HepG2 (cell line): ENCODE measurements around the gene DUOXA1.
"Not testable (repeated sequence)": the region's sequence is repeated elsewhere in the genome, so short reads cannot be mapped to it uniquely, and the experiment has no call there.

Experiments
- SIX4 ChIP-seq: sonication (generic); formaldehyde crosslinking; IDR thresholded peaks from 2 replicates; pipeline ENCODE4 v1.4.0; 2020; ENCODE audit warnings: missing genetic modification reagents
- TCF7 ChIP-seq: sonication (generic); IDR thresholded peaks from 2 replicates; pipeline ENCODE4 v1.6.1; 2016; ENCODE audit warnings: antibody characterized with exemption, low read depth

DNA sequence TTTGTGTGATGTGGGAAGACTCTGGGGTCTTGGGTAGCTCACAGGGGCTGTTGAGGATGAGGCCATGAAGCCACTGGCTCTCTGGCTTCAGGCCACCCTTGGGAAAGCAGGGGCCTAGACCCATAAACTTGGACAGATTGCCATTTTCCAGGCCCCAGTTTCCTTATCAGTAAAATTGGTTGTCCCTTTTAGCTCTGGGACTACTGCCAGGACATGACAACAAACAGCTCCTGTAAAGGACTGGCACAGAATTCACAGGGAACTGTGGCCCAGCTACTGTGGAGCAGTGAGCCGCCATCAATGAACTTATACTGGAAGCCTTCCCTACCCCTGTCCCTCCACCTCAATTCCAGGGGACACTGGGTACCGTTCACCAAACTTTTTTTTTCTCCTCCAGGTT lies 52.3 kb downstream of the DUOXA1 start:
- TF ChIP-seq SIX4 (CRISPR knock-in tag); TCF7: not testable (repeated sequence)
